Lung (tissue), 12 donors: ENCODE data around the gene ARMS2. TPM values are rescaled to one million over a fixed set of nuclear protein-coding genes. Genes with fewer than 3 reads are reported as not detected.

Source experiments
- ATAC-seq: fragments of 200-7000 bp; cut with Tn5 transposase; one replicate; pipeline ENCODE4 v1.9.1; 2020; ENCODE audit warnings: moderate number of reproducible peaks; ENCODE audit not compliant: insufficient read depth, low FRiP score
- DNase-seq, 3 donors: peaks; one replicate each; pipeline ENCODE4 v3.0.0-alpha.2; 2013 to 2017
- H3K27ac ChIP-seq, 2 donors: one replicate each; pipeline ENCODE4 v1.5.1; 2013; ENCODE audit warnings: mild to moderate bottlenecking in 2 of 2, moderate library complexity in 2 of 2, control low read depth in 1 of 2, inconsistent platforms in 1 of 2, low read depth in 1 of 2, low read length in 1 of 2
- H3K27me3 ChIP-seq, 3 donors: one replicate each; pipeline ENCODE4 v1.5.1; 2013; ENCODE audit warnings: low read length in 2 of 3; ENCODE audit not compliant: control insufficient read depth in 3 of 3, insufficient read depth in 3 of 3
- H3K36me3 ChIP-seq, 4 donors: one replicate each; pipeline ENCODE4 v1.5.1; 2013; ENCODE audit warnings: low read length in 4 of 4, mild to moderate bottlenecking in 1 of 4, moderate library complexity in 1 of 4; ENCODE audit not compliant: control insufficient read depth in 4 of 4, insufficient read depth in 4 of 4
- H3K4me1 ChIP-seq, 5 donors: one replicate each; pipeline ENCODE4 v1.5.1; 2013; ENCODE audit warnings: low read length in 5 of 5, mild to moderate bottlenecking in 2 of 5, moderate library complexity in 1 of 5; ENCODE audit not compliant: control insufficient read depth in 5 of 5, insufficient read depth in 5 of 5
- H3K4me3 ChIP-seq: one replicate; pipeline ENCODE4 v1.5.1; 2013; ENCODE audit warnings: mild to moderate bottlenecking, control low read depth, moderate library complexity
- H3K9ac ChIP-seq, 2 donors: one replicate each; pipeline ENCODE4 v1.5.1; 2013; ENCODE audit warnings: low read length in 2 of 2, control low read depth in 1 of 2; ENCODE audit not compliant: insufficient read depth in 1 of 2
- H3K9me3 ChIP-seq, 4 donors: one replicate each; pipeline ENCODE4 v1.5.1; 2013; ENCODE audit warnings: low read length in 3 of 4, mild to moderate bottlenecking in 1 of 4, moderate library complexity in 1 of 4; ENCODE audit not compliant: control insufficient read depth in 4 of 4, insufficient read depth in 3 of 4
- WGBS, 2 donors: extraction: QIAGEN DNeasy Blood & Tissue Kit; methylation state at CpG; one replicate each; pipeline ENCODE4 v1.1.7; 2013; 5-methylcytosine and 5-hydroxymethylcytosine counted together
- polyA plus RNA-seq, 2 donors: library from polyadenylated mRNA; stranded (reverse); fragments of 200-250 nt; gene quantifications; one replicate each; pipeline ENCODE4 v1.2.1, GENCODE V29; 2013
- total RNA-seq, 2 donors: library from RNA; depleted of rRNA in 1 of 2; stranded (reverse); fragments of >200 nt in 1 of 2; gene quantifications; one replicate each; pipeline ENCODE4 v1.2.1, GENCODE V29; 2014 to 2021
- TF ChIP-seq, protein P1 (sequence below): IDR thresholded peaks from 2 replicates; pipeline ENCODE4 v1.5.1; 2012; ENCODE audit warnings: mild to moderate bottlenecking; ENCODE audit errors: control extremely low read depth, extremely low read depth
- donor health status: control.
- donor health status: control.
- donor health status: Bipolar disorder and iron deficiency.
- donor health status: healthy.
- donor health status: DM: yes; HTN: yes; CAD: no.

The ARMS2 gene
- total and polyA plus RNA-seq, 4 donors: not detected

DNA sequence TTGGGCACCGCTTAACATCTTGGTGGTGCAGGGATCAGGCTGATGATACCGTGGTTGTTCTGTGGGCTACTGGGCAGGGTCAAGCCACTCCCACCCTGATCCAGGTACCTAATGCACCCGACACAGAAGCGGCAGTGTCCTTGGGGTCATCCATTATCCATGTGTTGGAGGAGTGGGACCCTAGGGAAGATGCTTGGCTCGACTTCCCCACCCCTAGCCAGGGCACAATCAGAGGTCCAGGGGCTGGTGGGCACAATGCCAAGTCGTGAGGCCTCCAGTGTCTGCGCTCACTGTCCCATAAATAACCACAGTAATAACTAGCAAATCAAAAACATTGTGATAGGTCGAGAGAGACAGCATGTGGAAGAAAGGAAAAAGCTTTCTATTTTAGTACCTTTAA, 44.6 kb downstream of the ARMS2 start:
- Histone ChIP-seq H3K4me3 (no peak overlapping the region), H3K9ac (no peak overlapping the region), H3K9me3 (no peaks in the 10 kb centered on the region), H3K4me1 (peaks cover 0 to 15% (median 6%) of the 10 kb centered on the region in 5 donors), H3K27me3 (no peaks in the 10 kb centered on the region), H3K36me3 (no peaks in the 10 kb centered on the region), H3K27ac (peak overlapping the region in 1 of 2 donors; percentile 22)
- TF ChIP-seq, protein P1, sequence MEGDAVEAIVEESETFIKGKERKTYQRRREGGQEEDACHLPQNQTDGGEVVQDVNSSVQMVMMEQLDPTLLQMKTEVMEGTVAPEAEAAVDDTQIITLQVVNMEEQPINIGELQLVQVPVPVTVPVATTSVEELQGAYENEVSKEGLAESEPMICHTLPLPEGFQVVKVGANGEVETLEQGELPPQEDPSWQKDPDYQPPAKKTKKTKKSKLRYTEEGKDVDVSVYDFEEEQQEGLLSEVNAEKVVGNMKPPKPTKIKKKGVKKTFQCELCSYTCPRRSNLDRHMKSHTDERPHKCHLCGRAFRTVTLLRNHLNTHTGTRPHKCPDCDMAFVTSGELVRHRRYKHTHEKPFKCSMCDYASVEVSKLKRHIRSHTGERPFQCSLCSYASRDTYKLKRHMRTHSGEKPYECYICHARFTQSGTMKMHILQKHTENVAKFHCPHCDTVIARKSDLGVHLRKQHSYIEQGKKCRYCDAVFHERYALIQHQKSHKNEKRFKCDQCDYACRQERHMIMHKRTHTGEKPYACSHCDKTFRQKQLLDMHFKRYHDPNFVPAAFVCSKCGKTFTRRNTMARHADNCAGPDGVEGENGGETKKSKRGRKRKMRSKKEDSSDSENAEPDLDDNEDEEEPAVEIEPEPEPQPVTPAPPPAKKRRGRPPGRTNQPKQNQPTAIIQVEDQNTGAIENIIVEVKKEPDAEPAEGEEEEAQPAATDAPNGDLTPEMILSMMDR: no peak
- ATAC-seq: no peak
- 81 to 85% methylated on average over 8 of the region's 8 CpGs for WGBS, 2 donors
- no peak for DNase-seq

DNA sequence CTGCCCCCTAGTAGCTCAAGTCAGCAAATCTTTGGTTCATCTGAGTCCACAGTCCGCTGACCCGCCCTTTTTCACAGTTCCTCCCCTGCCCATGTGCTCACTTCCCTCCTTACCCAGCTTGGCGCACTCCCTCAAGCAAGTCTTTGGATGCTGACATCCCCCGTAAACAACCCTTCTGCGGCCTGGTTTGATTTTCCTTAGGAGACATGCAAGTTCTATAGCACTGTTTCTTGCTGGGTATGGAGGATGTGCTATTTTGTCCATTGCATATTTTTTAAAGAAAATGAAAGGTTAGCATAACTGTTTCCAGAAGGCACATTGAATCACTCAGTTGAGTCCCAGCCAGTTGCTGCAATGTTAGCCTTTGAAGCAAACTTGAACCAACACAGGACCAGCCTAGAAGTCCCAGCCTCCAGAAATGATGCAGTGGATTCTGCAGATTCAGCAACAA, 45.1 kb downstream of the ARMS2 start:
- DNase-seq (peak in 2 of 3 donors; percentile 59 to 72), ATAC-seq (peak; percentile 50)
- Histone ChIP-seq H3K4me3 (no peak overlapping the region), H3K27ac (no peak overlapping the region), H3K9me3 (no peaks in the 10 kb centered on the region), H3K27me3 (no peaks in the 10 kb centered on the region), H3K4me1 (peaks cover 0 to 15% (median 6%) of the 10 kb centered on the region in 5 donors), H3K36me3 (no peaks in the 10 kb centered on the region), H3K9ac (no peak overlapping the region)
- TF ChIP-seq, protein P1: no peak
- WGBS, 2 donors: 54 to 57% methylated on average over 5 of the region's 5 CpGs

DNA sequence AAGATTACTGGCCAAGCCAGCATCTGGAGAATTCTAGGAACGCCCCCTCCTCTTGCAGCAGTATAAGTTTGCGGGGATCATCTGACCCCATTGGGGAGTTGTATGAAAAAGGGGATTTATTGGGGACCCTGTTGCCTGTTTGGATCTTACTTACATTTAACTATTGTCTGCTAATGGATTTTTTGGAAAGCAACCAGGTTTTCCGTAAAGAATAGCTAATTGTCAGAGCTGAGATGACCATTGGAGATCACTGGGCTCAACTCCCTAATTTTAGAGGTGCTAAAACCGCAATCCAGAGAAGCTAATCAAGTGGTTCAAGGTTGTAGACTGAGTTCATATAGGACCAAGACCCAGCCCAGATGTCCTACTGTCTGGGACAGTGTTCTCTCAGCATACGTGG, 45.7 kb downstream of the ARMS2 start:
- Histone ChIP-seq H3K36me3 (no peaks in the 10 kb centered on the region), H3K4me1 (peaks cover 0 to 22% (median 7%) of the 10 kb centered on the region in 5 donors), H3K9ac (no peak overlapping the region), H3K4me3 (no peak overlapping the region), H3K27ac (no peak overlapping the region), H3K27me3 (no peaks in the 10 kb centered on the region), H3K9me3 (no peaks in the 10 kb centered on the region)
- TF ChIP-seq, protein P1: no peak
- no peak for ATAC-seq
- no peak for DNase-seq
- WGBS, 2 donors: 75% methylated on average over 5 of the region's 5 CpGs

DNA sequence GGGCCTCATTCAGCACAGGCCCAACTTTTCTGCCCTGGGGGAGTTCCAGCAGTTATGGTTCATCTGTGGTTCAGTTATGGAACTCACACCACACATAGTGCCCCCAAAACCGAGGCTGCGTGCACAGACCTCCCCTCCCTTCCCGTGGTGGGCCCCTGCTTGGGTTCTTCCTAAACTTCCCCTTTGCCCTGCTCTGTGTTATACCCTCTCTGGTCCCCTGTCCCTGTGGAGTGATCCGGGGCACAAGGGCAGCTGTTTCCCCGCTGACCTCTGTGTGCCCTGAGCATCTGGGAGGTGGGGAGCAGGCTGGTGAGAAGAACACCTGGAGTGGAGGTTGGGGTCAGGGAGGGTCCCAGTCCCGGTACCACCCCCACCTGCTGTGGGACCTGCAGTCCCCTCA, 46.3 kb downstream of the ARMS2 start:
- no peak overlapping the region for H3K27ac ChIP-seq

More for the DNA sequence above, 46.3 kb downstream of the ARMS2 start:
- ATAC-seq (no peak), DNase-seq (no peak)
- H3K9me3 ChIP-seq: no peaks in the 10 kb centered on the region
- WGBS, 2 donors: 85 to 88% methylated on average over 6 of the region's 6 CpGs
- H3K4me1 ChIP-seq: peaks cover 0 to 22% (median 7%) of the 10 kb centered on the region in 5 donors
- no peak overlapping the region for H3K9ac ChIP-seq
- no peaks in the 10 kb centered on the region for H3K36me3 ChIP-seq
- H3K4me3 ChIP-seq: no peak overlapping the region
- H3K27me3 ChIP-seq: no peaks in the 10 kb centered on the region
- TF ChIP-seq, protein P1: no peak
